Stimulated activated CD8-positive, alpha-beta memory T cell treated with anti-CD3 and anti-CD28 coated beads, Interleukin-15, amount 100 ng/mL, for 24 hours (primary cell): ENCODE measurements around the gene TWIST2.

Experiments
- DNase-seq: peaks from one replicate; pipeline ENCODE4 v3.0.0-alpha.2; 2020; ENCODE audit warnings: low read depth

TWIST2 gene

DNA sequence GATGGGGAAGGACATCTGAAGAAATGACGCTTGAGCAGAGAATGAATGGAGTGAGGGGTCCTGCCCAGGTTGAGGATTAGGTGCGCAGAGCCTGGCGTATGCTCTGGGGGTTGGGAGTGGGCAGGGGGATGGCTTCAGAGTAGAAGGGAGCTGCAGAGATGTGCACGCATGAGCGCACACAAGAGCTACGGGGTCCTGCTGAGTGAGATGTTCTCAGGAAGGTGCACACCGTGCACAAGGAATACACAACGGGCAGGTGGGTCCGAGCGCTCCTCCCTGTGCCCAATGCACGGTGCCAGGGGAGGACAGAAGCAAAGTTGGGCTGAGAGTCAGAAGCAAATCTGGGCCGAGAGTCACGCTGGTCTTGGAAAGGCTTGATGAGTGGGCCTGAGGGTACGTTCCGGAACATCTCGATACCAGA, 25.5 kb downstream of the TWIST2 start:
- DNase-seq, result no peak

DNA sequence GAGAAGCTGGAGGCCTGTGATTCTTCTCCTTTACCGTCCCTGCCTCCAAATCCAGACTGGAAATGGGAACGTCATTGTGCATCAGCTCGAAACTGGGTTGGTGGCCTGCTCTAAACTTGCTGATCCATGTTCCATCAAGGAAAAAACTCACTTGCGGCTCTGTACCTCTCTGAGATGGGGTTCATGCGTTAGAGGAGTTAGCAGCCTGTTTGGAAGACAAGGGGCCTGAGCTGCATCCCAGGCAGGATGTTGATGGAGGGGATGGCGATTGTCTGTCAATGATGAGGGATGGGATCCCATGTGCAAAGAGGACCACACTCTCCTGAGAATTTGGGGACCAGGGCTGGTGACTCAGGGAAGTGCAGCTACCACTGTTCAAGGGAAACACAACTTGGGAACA, 26.0 kb downstream of the TWIST2 start:
- no peak for DNase-seq

- no peak for DNase-seq
These were observed 26.6 kb downstream of the TWIST2 start for GRCh38 chr2:238874330-238875050.

DNA sequence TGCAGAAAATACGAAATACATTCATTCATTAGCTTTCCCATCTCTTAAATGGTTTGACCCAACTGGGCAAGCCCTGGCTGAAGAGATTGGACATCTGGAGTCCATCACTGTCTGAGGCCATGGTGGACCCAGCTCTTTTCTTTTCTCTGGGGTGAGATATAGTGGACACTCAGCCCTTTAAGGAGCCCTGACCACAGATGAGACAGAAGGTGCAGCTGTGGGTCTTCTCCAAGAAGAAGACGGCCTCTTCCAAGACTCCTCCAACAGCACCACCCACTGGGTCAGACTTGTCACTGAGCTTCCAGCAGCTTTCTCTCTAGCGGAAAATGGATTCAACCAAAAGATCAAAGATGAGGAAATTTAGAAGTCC, 27.2 kb downstream of the TWIST2 start:
- DNase-seq, result no peak

DNA sequence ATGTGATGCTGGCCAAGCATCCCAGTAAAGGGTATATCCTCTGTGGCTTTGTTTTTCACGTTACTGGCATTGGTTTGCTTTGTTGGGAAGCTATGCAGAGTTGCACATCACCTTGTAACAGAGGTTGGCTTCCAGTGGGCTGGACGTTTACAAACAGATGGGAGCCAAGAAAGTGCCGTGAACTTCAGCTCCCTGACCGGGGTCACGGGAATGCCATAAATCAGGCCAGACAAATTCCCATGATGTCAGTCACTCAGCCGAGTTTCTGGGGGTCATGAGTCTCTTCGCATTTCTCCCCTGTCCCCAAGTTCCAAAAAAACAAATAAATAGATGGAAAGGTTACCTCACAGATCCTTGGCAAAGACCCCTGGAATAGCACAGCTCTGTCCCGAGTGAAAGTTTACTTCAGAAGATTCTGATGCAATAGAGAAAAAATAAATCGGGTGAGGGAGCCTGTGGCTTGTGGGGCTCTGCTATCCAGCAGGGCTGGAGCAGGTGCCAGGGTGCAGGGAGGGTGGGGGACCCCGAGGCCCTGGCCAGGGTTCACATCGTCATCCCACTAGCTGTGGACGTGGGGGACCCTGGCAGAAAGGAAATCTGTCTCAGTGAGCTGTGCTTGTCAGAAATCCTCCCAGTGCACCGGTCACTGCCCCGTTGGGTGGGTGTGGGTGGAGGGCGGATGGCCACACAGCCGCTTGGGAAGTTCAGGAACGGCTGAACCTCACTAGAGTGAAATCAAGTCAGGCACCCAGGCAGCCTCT, 27.8 kb downstream of the TWIST2 start:
- no peak for DNase-seq

DNA sequence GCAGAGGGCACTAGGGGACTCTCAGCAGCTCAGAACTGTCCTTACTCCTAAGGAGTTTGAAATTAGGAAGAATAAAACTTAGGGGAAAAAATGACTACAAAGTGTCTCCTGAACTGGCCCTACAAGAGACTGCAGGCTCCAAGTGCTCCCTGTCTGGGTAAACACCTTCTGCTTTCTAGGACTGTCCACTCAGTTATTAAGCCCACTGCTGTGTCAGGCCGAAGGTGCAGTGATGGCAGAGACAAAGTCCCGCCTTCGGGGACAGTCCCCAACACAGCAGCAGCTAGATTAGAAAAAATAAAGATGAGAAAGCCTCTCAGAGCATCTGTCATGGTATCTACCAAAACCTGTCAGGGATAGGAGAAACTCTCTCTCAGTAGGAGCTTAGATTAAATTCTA, 28.3 kb downstream of the TWIST2 start:
- DNase-seq, result no peak

GRCh38 chr2:238878051-238878735, 30.3 kb downstream of the TWIST2 start:
- no peak for DNase-seq

DNA sequence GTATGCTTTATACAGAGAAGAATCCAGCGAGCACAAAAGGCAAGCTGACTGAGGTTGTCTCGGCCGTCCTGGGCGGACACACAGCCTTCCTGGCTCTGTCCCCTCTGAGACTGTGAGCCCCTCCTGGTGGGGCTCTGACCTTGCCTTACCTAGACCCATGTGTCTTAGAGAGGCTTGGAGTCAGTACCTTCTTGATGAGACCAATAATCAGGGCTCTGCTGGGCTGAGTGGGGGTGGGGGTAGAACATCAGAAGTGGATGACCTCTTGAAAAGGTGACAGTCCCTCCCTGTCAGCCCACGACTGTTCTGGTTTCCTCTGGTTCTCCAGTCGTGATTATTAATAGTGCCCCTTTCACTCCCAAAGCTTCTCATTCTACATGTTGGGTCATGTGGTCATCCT, 31.2 kb downstream of the TWIST2 start:
- no peak for DNase-seq

- no peak for DNase-seq
These were observed 31.9 kb downstream of the TWIST2 start for GRCh38 chr2:238879621-238880377.

DNA sequence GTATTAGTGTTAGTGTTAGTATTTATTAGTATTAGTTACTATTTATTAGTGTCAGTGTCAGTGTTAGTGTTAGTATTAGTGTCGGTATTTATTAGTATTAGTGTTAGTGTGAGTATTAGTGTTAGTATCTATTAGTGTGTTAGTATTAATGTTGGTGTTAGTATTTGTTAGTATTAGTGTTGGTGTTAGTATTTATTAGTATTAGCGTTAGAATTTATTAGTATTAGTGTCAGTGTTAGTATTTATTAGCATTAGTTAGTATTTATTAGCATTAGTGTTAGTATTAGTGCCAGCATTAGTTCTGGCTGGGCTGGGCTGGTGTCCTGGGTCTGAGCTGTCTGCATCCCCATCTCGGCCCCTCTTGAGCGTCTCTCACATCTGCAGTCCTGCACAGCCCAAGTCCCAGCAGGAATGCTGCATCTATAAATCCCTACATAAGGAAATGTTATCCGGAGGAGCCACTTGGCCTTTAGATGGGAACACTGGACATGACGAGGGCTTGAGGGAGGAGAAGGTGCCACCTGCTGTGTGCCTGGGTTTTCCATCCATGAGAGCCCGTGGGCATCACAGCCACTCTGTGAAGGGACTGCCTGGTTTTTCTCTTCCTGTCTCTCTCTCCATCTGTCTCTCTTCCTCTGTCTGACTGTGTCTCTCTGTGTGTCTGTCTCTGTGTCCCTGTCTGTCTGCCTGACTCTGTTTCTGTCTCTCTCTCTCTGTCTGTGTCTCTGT, 33.6 kb downstream of the TWIST2 start:
- DNase-seq, result no peak

- DNase-seq, result no peak
These were observed 34.3 kb downstream of the TWIST2 start for GRCh38 chr2:238882082-238882755.

GRCh38 chr2:238883421-238883901, 35.6 kb downstream of the TWIST2 start:
- no peak for DNase-seq

- no peak for DNase-seq
These were observed 36.4 kb downstream of the TWIST2 start for GRCh38 chr2:238884122-238884811.

GRCh38 chr2:238884812-238885408, 37.0 kb downstream of the TWIST2 start:
- DNase-seq, result no peak

- DNase-seq, result no peak
These were observed 38.7 kb downstream of the TWIST2 start for GRCh38 chr2:238886453-238887094.

DNA sequence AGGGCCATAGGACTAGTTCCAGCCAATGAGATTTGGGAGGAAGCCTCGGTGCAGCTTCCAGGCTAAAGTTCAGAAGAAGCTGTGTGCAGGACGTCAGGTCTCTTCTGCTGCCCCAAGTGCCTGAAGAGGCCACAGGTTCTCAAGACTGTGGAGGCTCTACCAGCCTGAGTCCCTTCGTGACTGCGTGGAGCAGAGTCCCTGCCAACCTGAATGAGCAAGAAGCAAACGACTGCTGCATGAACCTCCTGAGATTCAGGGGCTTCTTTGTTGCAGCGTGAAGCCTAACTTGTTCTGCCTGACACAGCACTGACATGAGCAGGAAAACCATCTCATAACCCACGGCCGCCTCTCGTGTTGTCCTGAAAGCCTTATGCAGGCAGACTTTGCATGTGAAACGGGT, 39.7 kb downstream of the TWIST2 start:
- no peak for DNase-seq

- no peak for DNase-seq
These were observed 40.9 kb downstream of the TWIST2 start for GRCh38 chr2:238888781-238889180.

DNA sequence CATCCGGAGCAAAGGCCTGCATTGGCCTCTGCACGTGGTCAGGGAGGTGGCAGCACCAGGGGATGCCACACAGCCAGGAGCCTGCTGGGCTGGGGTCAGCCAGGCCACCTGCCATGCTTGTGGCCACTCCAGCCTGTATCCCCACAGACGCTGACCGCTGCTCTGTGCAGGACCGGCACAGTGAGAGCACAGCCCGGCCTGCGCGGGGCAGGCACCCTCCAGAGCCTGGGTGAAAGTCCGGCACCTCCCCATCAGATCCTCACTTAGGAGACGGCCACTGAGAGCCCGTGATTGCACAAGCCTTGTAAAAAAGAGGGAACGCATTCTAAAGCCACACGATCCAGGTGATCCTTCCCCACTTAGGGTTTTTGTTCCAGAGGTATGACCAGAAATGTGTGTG, 42.2 kb downstream of the TWIST2 start:
- no peak for DNase-seq
